ENCODE results near the gene STAT3. TPM values are rescaled to one million over a fixed set of nuclear protein-coding genes. Genes with fewer than 3 reads are reported as not detected.

Gene STAT3
- total RNA-seq, 2 donors from 2014 or later = 105 to 150 TPM

GRCh38 chr17:42345396-42346073 lies 42.7 kb downstream of the STAT3 start:
- H3K27ac ChIP-seq = no peak overlapping the region
- DNase-seq (ENCODE audit: low spot score) = no peak
- no peak overlapping the region for H3K4me3 ChIP-seq
- TF ChIP-seq CTCF (IDR thresholded peaks at IDR 0.05) = no peak
- no peaks in the 10 kb centered on the region for H3K9me3 ChIP-seq
- H3K4me1 ChIP-seq = peaks cover 0 to 61% of the 10 kb centered on the region in 2 donors
- H3K27me3 ChIP-seq = no peaks in the 10 kb centered on the region
- H3K36me3 ChIP-seq = peaks cover 63% of the 10 kb centered on the region

GRCh38 chr17:42342242-42343008 lies 45.8 kb downstream of the STAT3 start:
- peaks cover 89% of the 10 kb centered on the region for H3K36me3 ChIP-seq

GRCh38 chr17:42341568-42341967 lies 46.7 kb downstream of the STAT3 start:
- no peak for TF ChIP-seq CTCF (IDR thresholded peaks at IDR 0.05)
- DNase-seq (ENCODE audit: low spot score) = no peak
- peaks cover 95% of the 10 kb centered on the region for H3K36me3 ChIP-seq
- peaks cover 0 to 22% of the 10 kb centered on the region in 2 donors for H3K4me1 ChIP-seq
- no peak overlapping the region for H3K4me3 ChIP-seq
- no peaks in the 10 kb centered on the region for H3K27me3 ChIP-seq
- no peaks in the 10 kb centered on the region for H3K9me3 ChIP-seq
- H3K27ac ChIP-seq = peak overlapping the region in 1 of 2 donors; percentile 31

More at GRCh38 chr17:42342242-42343008, 45.8 kb downstream of the STAT3 start:
- Histone ChIP-seq H3K27me3 (no peaks in the 10 kb centered on the region), H3K4me1 (peaks cover 0 to 30% of the 10 kb centered on the region in 2 donors), H3K4me3 (no peak overlapping the region), H3K27ac (peak overlapping the region in 1 of 2 donors; percentile 31), H3K9me3 (no peaks in the 10 kb centered on the region)
- no peak for DNase-seq (ENCODE audit: low spot score)
- TF ChIP-seq CTCF (IDR thresholded peaks at IDR 0.05) = no peak

GRCh38 chr17:42340691-42341127 lies 47.5 kb downstream of the STAT3 start:
- H3K27me3 ChIP-seq = no peaks in the 10 kb centered on the region
- DNase-seq (ENCODE audit: low spot score) = no peak
- no peak for TF ChIP-seq CTCF (IDR thresholded peaks at IDR 0.05)
- H3K9me3 ChIP-seq = no peaks in the 10 kb centered on the region
- H3K27ac ChIP-seq = no peak overlapping the region
- H3K36me3 ChIP-seq = peaks cover 95% of the 10 kb centered on the region
- H3K4me3 ChIP-seq = no peak overlapping the region
- H3K4me1 ChIP-seq = peaks cover 0 to 14% of the 10 kb centered on the region in 2 donors

- no peak for DNase-seq (ENCODE audit: low spot score)
- no peak overlapping the region for H3K4me3 ChIP-seq
- no peak for TF ChIP-seq CTCF (IDR thresholded peaks at IDR 0.05)
- H3K9me3 ChIP-seq = no peaks in the 10 kb centered on the region
- H3K36me3 ChIP-seq = peaks cover 95% of the 10 kb centered on the region
- H3K27ac ChIP-seq = no peak overlapping the region
- H3K27me3 ChIP-seq = no peaks in the 10 kb centered on the region
- H3K4me1 ChIP-seq = peaks cover 0 to 11% of the 10 kb centered on the region in 2 donors
Measured at GRCh38 chr17:42339221-42339620, 49.0 kb downstream of the STAT3 start.

Measured in right atrium auricular region (tissue), 2 donors.